PFSK-1 (cell line): ENCODE measurements around the gene MSI2.

Source experiments
- FOXP2 ChIP-seq: optimal IDR thresholded peaks from 2 replicates; pipeline ENCODE3; 2011; ENCODE audit warnings: borderline replicate concordance, control low read depth, inconsistent platforms; ENCODE audit not compliant: insufficient read depth; ENCODE audit errors: extremely low read length, extremely low read depth
- POLR2AphosphoS5 ChIP-seq: IDR thresholded peaks from 2 replicates; pipeline ENCODE4 v1.6.1; 2012; ENCODE audit warnings: low read depth, mild to moderate bottlenecking, control low read depth, low read length, moderate library complexity
- SIN3A ChIP-seq: IDR thresholded peaks from 2 replicates; pipeline ENCODE4 v1.6.1; 2012; ENCODE audit warnings: mild to moderate bottlenecking, low read length, moderate library complexity, borderline replicate concordance; ENCODE audit not compliant: insufficient read depth
- TAF1 ChIP-seq: IDR thresholded peaks from 2 replicates; pipeline ENCODE4 v1.6.1; 2012; ENCODE audit warnings: low read length, control low read depth, borderline replicate concordance; ENCODE audit not compliant: insufficient read depth
- TF ChIP-seq, protein P1 (sequence below), 2 experiments: IDR thresholded peaks; 2 replicates each; pipeline versions ENCODE4 v1.6.1 to v1.8.0; 2011 to 2012; ENCODE audit warnings: low read depth in 2 of 2, low read length in 2 of 2, control low read depth in 1 of 2, inconsistent platforms in 1 of 2, mild to moderate bottlenecking in 1 of 2, moderate library complexity in 1 of 2; ENCODE audit not compliant: insufficient read depth in 1 of 2

The MSI2 gene

DNA sequence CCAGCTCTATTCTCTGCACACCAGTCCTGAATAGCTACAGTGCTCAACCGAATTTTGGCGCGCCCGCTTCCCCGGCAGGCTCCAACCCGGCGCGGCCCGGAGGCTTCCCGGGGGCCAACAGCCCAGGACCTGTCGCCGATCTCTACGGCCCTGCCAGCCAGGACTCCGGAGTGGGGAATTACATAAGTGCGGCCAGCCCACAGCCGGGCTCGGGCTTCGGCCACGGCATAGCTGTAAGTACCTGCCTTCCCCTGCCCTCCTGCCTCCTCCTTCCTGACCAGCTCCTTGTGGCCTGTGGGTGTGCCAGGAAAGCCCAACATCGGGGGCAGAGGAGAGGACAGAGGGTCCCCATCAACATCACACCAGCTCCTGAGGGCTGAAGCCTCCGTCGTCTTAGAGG lies 418.6 kb downstream of the MSI2 start:
- TF ChIP-seq SIN3A = no peak
- TF ChIP-seq POLR2AphosphoS5 = no peak

DNA sequence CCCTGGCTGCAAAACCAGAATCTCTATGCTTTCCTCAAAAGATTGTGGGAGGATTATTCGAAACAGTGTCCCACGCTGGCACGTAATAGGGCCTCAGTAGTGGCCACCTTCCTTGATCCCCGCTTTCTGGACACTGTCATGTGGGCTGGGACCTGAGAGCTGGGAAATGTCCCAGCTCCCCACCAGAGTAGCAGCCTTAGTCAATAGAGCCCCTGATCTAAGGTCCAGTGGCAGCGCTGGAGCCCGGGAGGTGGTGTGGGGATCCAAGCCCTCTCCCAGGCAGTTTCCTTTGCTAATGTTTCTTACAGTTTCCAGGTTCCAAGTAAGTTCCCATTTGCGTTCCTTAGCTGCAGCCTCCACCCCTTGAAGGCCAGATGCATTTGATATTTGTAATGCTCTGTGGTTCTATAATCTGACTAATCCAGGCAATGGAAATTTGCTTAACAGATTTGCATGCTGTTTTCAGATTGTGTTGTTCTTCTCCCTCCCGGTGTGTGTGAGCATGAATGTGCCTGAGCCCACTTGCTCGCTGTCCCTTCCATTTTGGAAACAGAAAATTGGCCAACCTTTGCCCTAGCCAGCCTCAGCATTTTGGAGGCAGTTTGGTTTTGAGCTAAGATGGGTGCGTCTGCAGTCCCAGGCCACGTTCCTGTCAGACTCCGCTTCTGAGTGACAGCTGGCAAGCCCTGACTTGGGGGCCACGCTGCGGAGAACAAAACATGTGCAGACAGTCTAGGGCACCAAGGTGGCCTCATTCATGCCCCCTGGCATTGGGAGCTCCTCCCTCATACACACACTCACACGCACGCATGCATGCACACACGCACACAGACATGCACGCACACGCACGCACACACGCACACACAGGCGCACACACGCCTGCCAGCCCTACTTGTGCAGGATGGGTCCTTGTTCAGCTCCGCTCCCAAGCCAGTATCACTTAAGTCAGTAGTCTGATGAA lies 419.4 kb downstream of the MSI2 start:
- TF ChIP-seq TAF1 (no peak), SIN3A (no peak), FOXP2 (no peak), POLR2AphosphoS5 (no peak)
- TF ChIP-seq, protein P1, sequence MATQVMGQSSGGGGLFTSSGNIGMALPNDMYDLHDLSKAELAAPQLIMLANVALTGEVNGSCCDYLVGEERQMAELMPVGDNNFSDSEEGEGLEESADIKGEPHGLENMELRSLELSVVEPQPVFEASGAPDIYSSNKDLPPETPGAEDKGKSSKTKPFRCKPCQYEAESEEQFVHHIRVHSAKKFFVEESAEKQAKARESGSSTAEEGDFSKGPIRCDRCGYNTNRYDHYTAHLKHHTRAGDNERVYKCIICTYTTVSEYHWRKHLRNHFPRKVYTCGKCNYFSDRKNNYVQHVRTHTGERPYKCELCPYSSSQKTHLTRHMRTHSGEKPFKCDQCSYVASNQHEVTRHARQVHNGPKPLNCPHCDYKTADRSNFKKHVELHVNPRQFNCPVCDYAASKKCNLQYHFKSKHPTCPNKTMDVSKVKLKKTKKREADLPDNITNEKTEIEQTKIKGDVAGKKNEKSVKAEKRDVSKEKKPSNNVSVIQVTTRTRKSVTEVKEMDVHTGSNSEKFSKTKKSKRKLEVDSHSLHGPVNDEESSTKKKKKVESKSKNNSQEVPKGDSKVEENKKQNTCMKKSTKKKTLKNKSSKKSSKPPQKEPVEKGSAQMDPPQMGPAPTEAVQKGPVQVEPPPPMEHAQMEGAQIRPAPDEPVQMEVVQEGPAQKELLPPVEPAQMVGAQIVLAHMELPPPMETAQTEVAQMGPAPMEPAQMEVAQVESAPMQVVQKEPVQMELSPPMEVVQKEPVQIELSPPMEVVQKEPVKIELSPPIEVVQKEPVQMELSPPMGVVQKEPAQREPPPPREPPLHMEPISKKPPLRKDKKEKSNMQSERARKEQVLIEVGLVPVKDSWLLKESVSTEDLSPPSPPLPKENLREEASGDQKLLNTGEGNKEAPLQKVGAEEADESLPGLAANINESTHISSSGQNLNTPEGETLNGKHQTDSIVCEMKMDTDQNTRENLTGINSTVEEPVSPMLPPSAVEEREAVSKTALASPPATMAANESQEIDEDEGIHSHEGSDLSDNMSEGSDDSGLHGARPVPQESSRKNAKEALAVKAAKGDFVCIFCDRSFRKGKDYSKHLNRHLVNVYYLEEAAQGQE (IDR thresholded peaks at IDR 0.05; ENCODE audit: insufficient read depth in 1 of 2, low read depth in 2 of 2, low read length in 2 of 2) = no peak

DNA sequence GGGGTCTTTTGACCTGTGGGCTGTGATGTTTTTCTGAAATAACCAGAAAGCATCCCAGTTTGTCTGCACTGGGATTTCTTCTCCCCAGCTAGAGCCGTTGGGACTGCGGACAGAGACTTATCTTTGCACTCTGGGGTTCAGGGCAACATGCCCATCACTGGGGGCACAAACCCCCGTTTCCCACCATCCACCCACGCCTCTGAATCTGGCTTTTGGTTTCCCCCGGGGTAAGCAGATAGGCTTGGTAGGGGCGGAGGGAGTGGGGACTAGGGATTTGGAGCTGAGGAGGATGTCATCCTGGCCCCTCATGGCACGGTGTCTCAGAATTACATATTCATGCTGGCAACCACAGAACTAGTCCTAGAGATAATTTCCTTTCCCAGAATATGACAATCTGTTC lies 420.2 kb downstream of the MSI2 start:
- TF ChIP-seq POLR2AphosphoS5 = no peak
- TF ChIP-seq SIN3A = no peak
- TF ChIP-seq TAF1 = no peak
- no peak for TF ChIP-seq FOXP2
- TF ChIP-seq, protein P1 (IDR thresholded peaks at IDR 0.05; ENCODE audit: insufficient read depth in 1 of 2, low read depth in 2 of 2, low read length in 2 of 2) = no peak

- TF ChIP-seq, protein P1 (IDR thresholded peaks at IDR 0.05; ENCODE audit: insufficient read depth in 1 of 2, low read depth in 2 of 2, low read length in 2 of 2) = no peak
- TF ChIP-seq SIN3A = no peak
- no peak for TF ChIP-seq POLR2AphosphoS5
- TF ChIP-seq FOXP2 = no peak
- no peak for TF ChIP-seq TAF1
Observed at GRCh38 chr17:57677301-57677700, 421.0 kb downstream of the MSI2 start.

DNA sequence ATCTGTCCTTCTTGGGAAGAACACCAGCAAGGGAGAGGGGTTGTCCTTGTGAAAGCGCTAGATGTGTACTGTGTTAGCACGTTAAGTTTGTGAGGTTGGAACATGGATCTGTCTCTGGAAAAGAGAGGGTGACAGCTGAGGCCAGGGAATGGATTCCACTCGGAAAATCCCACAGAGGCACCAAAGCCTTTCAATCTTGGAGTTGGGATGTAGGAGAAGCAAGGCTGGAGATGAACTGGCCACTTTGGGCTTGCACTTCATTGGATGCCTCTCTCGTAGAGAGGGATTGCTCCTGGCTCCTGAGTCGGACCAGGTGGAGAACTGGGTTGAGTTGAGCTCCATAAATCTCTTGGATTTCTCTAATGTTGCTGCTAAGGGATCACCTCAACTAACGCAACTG lies 421.5 kb downstream of the MSI2 start:
- TF ChIP-seq, protein P1 (IDR thresholded peaks at IDR 0.05; ENCODE audit: insufficient read depth in 1 of 2, low read depth in 2 of 2, low read length in 2 of 2) = no peak
- TF ChIP-seq SIN3A (no peak), FOXP2 (no peak), TAF1 (no peak), POLR2AphosphoS5 (no peak)
